B cell (primary cell): ENCODE data around the gene NEK6. TPM values are rescaled to one million over a fixed set of nuclear protein-coding genes. Genes with fewer than 3 reads are reported as not detected.

ENCODE experiments used
- ATAC-seq: fragments of 200-7000 bp; cut with Tn5 transposase; one replicate; pipeline ENCODE4 v1.10.0; 2021; ENCODE audit warnings: low read depth, mild to moderate bottlenecking, moderate number of reproducible peaks, moderate library complexity
- CTCF ChIA-PET: fragments of 350-600 bp; sonication (Branson Sonifier 250); formaldehyde crosslinking; loops from one replicate; lab custom pipeline; 2021; ENCODE audit warnings: antibody characterized with exemption, inconsistent platforms; lab: Charles Lee
- POLR2A ChIA-PET: fragments of 350-600 bp; sonication (Branson Sonifier 250); formaldehyde crosslinking; loops from one replicate; lab custom pipeline; 2021; ENCODE audit warnings: antibody characterized with exemption; lab: Charles Lee
- DNase-seq: peaks from one replicate; pipeline ENCODE4 v3.0.0; 2013
- H2AFZ ChIP-seq: 2 replicates; pipeline ENCODE4 v1.6.1; 2012; ENCODE audit warnings: mild to moderate bottlenecking, low read depth, low read length; ENCODE audit not compliant: insufficient read depth, poor library complexity, severe bottlenecking
- H3K27ac ChIP-seq, 2 donors: 1 replicate in 1 of 2; 2 replicates in 1 of 2; pipeline ENCODE4 v1.5.1; 2012 to 2013; ENCODE audit warnings: low read length in 2 of 2, mild to moderate bottlenecking in 2 of 2, moderate library complexity in 1 of 2
- H3K27me3 ChIP-seq, 4 experiments: fragments of 200-600 bp in 1 of 4; sonication (generic) in 1 of 4; replicated peaks in 1 of 4; 1 replicate in 2 of 4; 2 replicates in 2 of 4; pipeline versions ENCODE4 v1.6.1 to v1.7.0; 2013 to 2016; ENCODE audit warnings: low read length in 3 of 4, mild to moderate bottlenecking in 2 of 4, mixed read lengths in 1 of 4, moderate library complexity in 1 of 4; ENCODE audit not compliant: insufficient read depth in 4 of 4, control insufficient read depth in 3 of 4; ENCODE audit errors: control extremely low read depth in 1 of 4
- H3K36me3 ChIP-seq, 2 experiments: replicated peaks in 1 of 2; 1 replicate in 1 of 2; 2 replicates in 1 of 2; pipeline versions ENCODE4 v1.6.1 to v1.7.1; 2013; ENCODE audit warnings: low read length in 1 of 2; ENCODE audit not compliant: insufficient read depth in 2 of 2, control insufficient read depth in 1 of 2; ENCODE audit errors: control extremely low read depth in 1 of 2, extremely low read depth in 1 of 2
- H3K4me1 ChIP-seq, 2 donors: fragments of 200-600 bp in 1 of 2; sonication (generic) in 1 of 2; 1 replicate in 1 of 2; 2 replicates in 1 of 2; pipeline versions ENCODE4 v1.5.1 to v1.6.1; 2013 to 2017; ENCODE audit warnings: low read length in 2 of 2; ENCODE audit not compliant: control insufficient read depth in 2 of 2, insufficient read depth in 2 of 2
- H3K4me2 ChIP-seq: replicated peaks from 2 replicates; pipeline ENCODE3; 2012; ENCODE audit warnings: mild to moderate bottlenecking, low read depth, low read length; ENCODE audit not compliant: poor library complexity, severe bottlenecking
- H3K4me3 ChIP-seq, 5 experiments: fragments of 200-600 bp in 1 of 5; sonication (generic) in 1 of 5; 1 replicate in 3 of 5; 2 replicates in 2 of 5; pipeline versions ENCODE4 v1.5.1 to v1.7.0; 2011 to 2016; ENCODE audit warnings: low read length in 4 of 5, mild to moderate bottlenecking in 4 of 5, low read depth in 2 of 5, control low read depth in 1 of 5, moderate library complexity in 1 of 5; ENCODE audit not compliant: insufficient read depth in 1 of 5; ENCODE audit errors: control extremely low read depth in 1 of 5, extremely low read depth in 1 of 5
- H3K79me2 ChIP-seq: fragments of 200-600 bp; sonication (generic); one replicate; pipeline ENCODE4 v1.6.0; 2016; ENCODE audit warnings: low read length; ENCODE audit not compliant: control insufficient read depth, insufficient read depth
- H3K9ac ChIP-seq: fragments of 200-600 bp; sonication (generic); 2 replicates; pipeline ENCODE4 v1.6.1; 2017; ENCODE audit warnings: mild to moderate bottlenecking, low read length, moderate library complexity
- H3K9me3 ChIP-seq, 3 donors: one replicate each; pipeline versions ENCODE4 v1.6.1 to v1.7.1; 2013; ENCODE audit warnings: low read length in 2 of 3; ENCODE audit not compliant: control insufficient read depth in 2 of 3, insufficient read depth in 1 of 3; ENCODE audit errors: control extremely low read depth in 1 of 3
- H4K20me1 ChIP-seq: 2 replicates; pipeline ENCODE4 v1.6.0; 2012; ENCODE audit warnings: mild to moderate bottlenecking, low read length; ENCODE audit not compliant: insufficient read depth, control insufficient read depth, poor library complexity, severe bottlenecking
- H3K27ac Mint-ChIP-seq: one replicate; pipeline ENCODE4 v1.8.0; 2021; ENCODE audit warnings: mixed read lengths
- H3K27me3 Mint-ChIP-seq: one replicate; pipeline ENCODE4 v1.8.0; 2021; ENCODE audit warnings: mixed read lengths
- H3K4me1 Mint-ChIP-seq: one replicate; pipeline ENCODE4 v1.8.0; 2021; ENCODE audit warnings: mixed read lengths
- H3K4me3 Mint-ChIP-seq: one replicate; pipeline ENCODE4 v1.8.0; 2021; ENCODE audit warnings: mixed read lengths
- H3K9me3 Mint-ChIP-seq: one replicate; pipeline ENCODE4 v1.8.0; 2022; ENCODE audit warnings: mixed read lengths; ENCODE audit not compliant: insufficient read depth
- EZH2 ChIP-seq: IDR thresholded peaks from 2 replicates; pipeline ENCODE4 v1.6.1; 2012; ENCODE audit warnings: borderline replicate concordance, low read depth, mild to moderate bottlenecking, moderate library complexity, low read length; ENCODE audit not compliant: insufficient read depth, poor library complexity, severe bottlenecking
- WGBS: methylation state at CpG from one replicate; pipeline ENCODE4 v1.1.5; 2013; ENCODE audit warnings: missing lambda C conversion rate; ENCODE audit not compliant: insufficient coverage; 5-methylcytosine and 5-hydroxymethylcytosine counted together
- intact Hi-C: fragments of 100-400 bp; cut with micrococcal nuclease; formaldehyde crosslinking; loops from one replicate; pipeline ENCODE4 v1.10.0; 2022
- polyA plus RNA-seq: library from polyadenylated mRNA; depleted of rRNA; stranded (reverse); fragments of >200 nt; gene quantifications from 2 replicates; pipeline ENCODE4 v1.2.3, GENCODE V29; 2012
- total RNA-seq, 2 donors: library from RNA; stranded (reverse); fragments of 120-200 nt in 1 of 2; gene quantifications; 1 replicate in 1 of 2; 2 replicates in 1 of 2; pipeline versions ENCODE4 v1.2.3 to v1.2.4, GENCODE V29; 2013 to 2022
- TF ChIP-seq, protein P1 (sequence below): fragments of 200-600 bp; IDR thresholded peaks from one replicate; pipeline ENCODE4 v1.8.0; 2022; ENCODE audit warnings: antibody characterized with exemption, mild to moderate bottlenecking

The NEK6 gene
- total and polyA plus RNA-seq, 2 donors (not counting 1 experiment from before 2014, with no cell fraction given) = 40.0 to 63.1 TPM

DNA sequence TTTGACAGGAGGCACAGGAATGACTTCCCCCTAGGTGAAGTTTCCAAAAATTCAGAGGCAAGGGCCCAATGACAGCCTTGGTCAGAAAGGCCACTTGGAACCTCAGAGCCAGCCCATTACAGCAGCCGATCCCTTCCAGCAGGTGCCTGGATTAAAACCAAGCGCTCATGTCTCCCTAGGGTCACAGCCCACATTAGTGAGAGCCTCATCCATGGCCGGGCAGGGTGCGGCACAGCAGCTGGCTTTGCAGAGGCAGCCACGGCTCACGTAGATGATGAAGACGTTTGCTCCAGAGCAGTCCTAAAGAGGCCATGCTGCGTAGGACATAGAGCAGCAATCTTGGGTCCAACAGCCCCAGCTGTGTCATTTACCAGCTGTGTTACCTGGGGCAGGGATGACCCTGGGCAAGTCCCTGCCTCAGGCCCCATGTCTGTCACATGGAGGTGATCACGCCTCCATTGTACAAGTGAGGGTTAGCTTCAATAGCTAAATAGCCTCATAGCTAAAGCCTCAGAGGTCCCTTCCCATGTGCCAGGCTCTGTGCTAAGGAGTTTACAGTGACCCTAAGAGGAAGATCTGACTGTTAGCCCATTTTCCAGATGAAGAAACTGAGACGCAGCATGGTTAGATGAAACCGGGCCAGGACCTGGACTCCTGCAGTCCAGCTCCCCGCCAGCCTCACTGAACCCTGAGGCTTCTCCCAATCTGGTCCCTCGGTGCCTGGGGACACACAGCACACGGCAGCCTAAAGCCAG lies 39.2 kb downstream of the NEK6 start:
- ATAC-seq = no peak
- POLR2A ChIA-PET = interaction anchor here (1.0 kb wide), 1 partner anchor 78 kb away, joined by 3 read pairs; no protein-coding TSS in a partner anchor
- H3K4me1 Mint-ChIP-seq = peaks cover 74% of the 10 kb centered on the region

DNA sequence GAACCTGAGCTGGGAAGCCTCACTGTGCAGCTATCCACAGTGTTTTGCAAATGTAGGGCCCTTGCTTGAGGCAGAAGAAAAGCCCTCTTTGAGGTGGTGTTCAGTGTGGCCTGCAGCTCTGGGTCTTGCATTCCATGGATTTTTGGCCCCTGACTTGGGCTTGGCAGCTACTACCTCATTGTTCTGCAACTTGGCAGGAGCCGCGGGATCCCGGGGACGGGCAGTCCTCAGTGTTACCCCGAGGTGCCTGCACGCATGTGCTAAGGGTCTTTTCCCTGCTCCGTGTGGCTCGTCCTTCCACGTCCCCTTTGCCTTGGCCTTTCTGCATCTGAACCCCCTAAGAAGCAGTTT lies 39.8 kb downstream of the NEK6 start:
- no peak for ATAC-seq
- H3K4me1 Mint-ChIP-seq = peaks cover 69% of the 10 kb centered on the region
- CTCF ChIA-PET = interaction anchor here (1.8 to 2.8 kb wide), 2 partner anchors 79 to 171 kb away, joined by 8 to 13 read pairs; no protein-coding TSS in a partner anchor
- peaks cover 81% of the 10 kb centered on the region for H4K20me1 ChIP-seq
- POLR2A ChIA-PET = no interaction called here
- no peak for DNase-seq
- no peak overlapping the region for H3K27ac Mint-ChIP-seq
- no peak overlapping the region for H2AFZ ChIP-seq
- no peaks in the 10 kb centered on the region for H3K9me3 ChIP-seq
- no peaks in the 10 kb centered on the region for H3K27me3 Mint-ChIP-seq
- no peak overlapping the region for H3K9ac ChIP-seq
- no peak overlapping the region for H3K4me3 Mint-ChIP-seq
- H3K9me3 Mint-ChIP-seq = no peaks in the 10 kb centered on the region
- H3K36me3 ChIP-seq = peaks cover 0 to 22% of the 10 kb centered on the region in 2 experiments
- H3K79me2 ChIP-seq = peaks cover 96% of the 10 kb centered on the region
- H3K4me2 ChIP-seq = no peak overlapping the region
- no peaks in the 10 kb centered on the region for H3K27me3 ChIP-seq
- no peak overlapping the region for H3K4me3 ChIP-seq
- H3K4me1 ChIP-seq = peaks cover 54 to 66% of the 10 kb centered on the region in 2 donors
- TF ChIP-seq EZH2 = no peak
- H3K27ac ChIP-seq = no peak overlapping the region
- 96% methylated on average over 9 of the region's 9 CpGs for WGBS
- intact Hi-C loops = no loop called here

More for the DNA sequence above, 39.2 kb downstream of the NEK6 start:
- Mint-ChIP-seq H3K27ac (peak overlapping the region; percentile 50), H3K9me3 (no peaks in the 10 kb centered on the region), H3K27me3 (no peaks in the 10 kb centered on the region), H3K4me3 (no peak overlapping the region)
- CTCF ChIA-PET = interaction anchor here (1.8 to 2.8 kb wide), 2 partner anchors 78 to 170 kb away, joined by 8 to 13 read pairs; no protein-coding TSS in a partner anchor
- Histone ChIP-seq H2AFZ (no peak overlapping the region), H3K27ac (no peak overlapping the region), H3K9ac (no peak overlapping the region), H3K4me1 (peaks cover 60 to 72% of the 10 kb centered on the region in 2 donors), H4K20me1 (peaks cover 76% of the 10 kb centered on the region), H3K4me3 (no peak overlapping the region), H3K9me3 (no peaks in the 10 kb centered on the region), H3K4me2 (no peak overlapping the region), H3K36me3 (peaks cover 0 to 19% of the 10 kb centered on the region in 2 experiments), H3K27me3 (no peaks in the 10 kb centered on the region), H3K79me2 (peaks cover 98% of the 10 kb centered on the region)
- TF ChIP-seq, protein P1, sequence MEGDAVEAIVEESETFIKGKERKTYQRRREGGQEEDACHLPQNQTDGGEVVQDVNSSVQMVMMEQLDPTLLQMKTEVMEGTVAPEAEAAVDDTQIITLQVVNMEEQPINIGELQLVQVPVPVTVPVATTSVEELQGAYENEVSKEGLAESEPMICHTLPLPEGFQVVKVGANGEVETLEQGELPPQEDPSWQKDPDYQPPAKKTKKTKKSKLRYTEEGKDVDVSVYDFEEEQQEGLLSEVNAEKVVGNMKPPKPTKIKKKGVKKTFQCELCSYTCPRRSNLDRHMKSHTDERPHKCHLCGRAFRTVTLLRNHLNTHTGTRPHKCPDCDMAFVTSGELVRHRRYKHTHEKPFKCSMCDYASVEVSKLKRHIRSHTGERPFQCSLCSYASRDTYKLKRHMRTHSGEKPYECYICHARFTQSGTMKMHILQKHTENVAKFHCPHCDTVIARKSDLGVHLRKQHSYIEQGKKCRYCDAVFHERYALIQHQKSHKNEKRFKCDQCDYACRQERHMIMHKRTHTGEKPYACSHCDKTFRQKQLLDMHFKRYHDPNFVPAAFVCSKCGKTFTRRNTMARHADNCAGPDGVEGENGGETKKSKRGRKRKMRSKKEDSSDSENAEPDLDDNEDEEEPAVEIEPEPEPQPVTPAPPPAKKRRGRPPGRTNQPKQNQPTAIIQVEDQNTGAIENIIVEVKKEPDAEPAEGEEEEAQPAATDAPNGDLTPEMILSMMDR = no peak
- no peak for TF ChIP-seq EZH2
- DNase-seq = no peak
- intact Hi-C loops = no loop called here
- WGBS = 98% methylated on average over 13 of the region's 14 CpGs
